SK-N-MC (cell line): ENCODE data around the gene IGF2BP3.

ENCODE experiments used
- EZH2 ChIP-seq: fragments of 200-600 bp; sonication (generic); IDR thresholded peaks from one replicate; pipeline ENCODE4 v1.6.1; 2017; ENCODE audit warnings: antibody characterized with exemption
- FOXP2 ChIP-seq: optimal IDR thresholded peaks from 2 replicates; pipeline ENCODE3; 2011; ENCODE audit warnings: mild to moderate bottlenecking, moderate library complexity; ENCODE audit not compliant: insufficient read depth; ENCODE audit errors: extremely low read length, control extremely low read depth
- POLR2AphosphoS5 ChIP-seq: IDR thresholded peaks from 2 replicates; pipeline ENCODE4 v1.6.1; 2012; ENCODE audit warnings: mild to moderate bottlenecking, low read depth, low read length, borderline replicate concordance

GRCh38 chr7:23291957-23292560 is 178.2 kb downstream of the IGF2BP3 start:
- TF ChIP-seq EZH2 (no peak), POLR2AphosphoS5 (no peak), FOXP2 (no peak)
